NCI-H2196 treated with DMSO at 0.1 percent for 48 hours (cell line): Measurements from ENCODE around the gene SERPINA3.

Experiments
- DNase-seq: peaks from one replicate; lab custom pipeline; 2025; ENCODE audit not compliant: unreplicated experiment; lab: John Stamatoyannopoulos, UW

The SERPINA3 gene

DNA sequence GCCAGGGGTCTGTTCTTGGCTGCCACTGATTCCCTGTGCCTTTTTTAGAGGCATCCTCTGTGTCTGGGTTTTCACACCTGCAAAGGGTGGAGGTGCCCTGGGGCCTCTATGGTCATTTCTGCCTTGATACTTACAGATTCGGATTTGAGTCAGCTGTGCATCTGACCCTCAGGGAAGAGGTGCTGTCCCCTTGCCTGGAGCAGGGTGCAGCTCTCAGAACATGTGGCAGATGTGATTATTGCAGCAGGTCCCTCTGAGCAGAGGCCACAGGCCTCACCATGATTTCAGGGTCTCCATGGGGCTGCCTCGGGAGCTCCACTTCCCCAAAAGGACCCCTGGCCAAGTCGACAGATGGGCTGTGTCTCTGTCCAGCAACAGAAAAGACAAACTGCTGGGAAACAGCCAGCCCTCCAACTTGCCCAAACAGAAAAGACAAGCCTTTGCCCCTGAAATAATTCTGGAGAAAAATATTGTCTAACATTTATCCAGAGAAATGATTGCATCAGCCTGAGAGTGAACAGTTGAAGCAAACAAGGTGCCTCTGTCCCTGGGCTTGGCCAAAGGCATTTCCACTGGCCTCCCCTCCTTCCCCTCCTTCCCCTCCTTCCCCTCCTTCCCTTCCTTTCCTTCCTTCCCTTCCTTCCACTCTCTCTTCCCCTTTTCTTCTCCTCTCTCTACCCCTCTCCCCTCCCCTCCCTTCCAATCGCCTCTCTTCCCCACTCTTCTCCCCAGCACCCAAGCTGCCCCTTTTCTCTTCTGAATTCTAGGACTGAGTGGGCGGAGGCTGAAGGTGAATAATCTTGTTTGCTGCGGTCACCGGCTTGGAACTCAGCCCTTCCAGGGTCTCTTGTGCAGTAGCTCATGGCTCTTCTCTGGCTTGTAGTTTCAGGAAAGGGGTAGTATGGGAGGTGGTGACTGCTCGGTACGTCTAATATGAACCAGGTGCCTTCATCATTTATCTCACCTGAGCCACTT lies 676 bp downstream of the SERPINA3 start:
- no peak for DNase-seq

DNA sequence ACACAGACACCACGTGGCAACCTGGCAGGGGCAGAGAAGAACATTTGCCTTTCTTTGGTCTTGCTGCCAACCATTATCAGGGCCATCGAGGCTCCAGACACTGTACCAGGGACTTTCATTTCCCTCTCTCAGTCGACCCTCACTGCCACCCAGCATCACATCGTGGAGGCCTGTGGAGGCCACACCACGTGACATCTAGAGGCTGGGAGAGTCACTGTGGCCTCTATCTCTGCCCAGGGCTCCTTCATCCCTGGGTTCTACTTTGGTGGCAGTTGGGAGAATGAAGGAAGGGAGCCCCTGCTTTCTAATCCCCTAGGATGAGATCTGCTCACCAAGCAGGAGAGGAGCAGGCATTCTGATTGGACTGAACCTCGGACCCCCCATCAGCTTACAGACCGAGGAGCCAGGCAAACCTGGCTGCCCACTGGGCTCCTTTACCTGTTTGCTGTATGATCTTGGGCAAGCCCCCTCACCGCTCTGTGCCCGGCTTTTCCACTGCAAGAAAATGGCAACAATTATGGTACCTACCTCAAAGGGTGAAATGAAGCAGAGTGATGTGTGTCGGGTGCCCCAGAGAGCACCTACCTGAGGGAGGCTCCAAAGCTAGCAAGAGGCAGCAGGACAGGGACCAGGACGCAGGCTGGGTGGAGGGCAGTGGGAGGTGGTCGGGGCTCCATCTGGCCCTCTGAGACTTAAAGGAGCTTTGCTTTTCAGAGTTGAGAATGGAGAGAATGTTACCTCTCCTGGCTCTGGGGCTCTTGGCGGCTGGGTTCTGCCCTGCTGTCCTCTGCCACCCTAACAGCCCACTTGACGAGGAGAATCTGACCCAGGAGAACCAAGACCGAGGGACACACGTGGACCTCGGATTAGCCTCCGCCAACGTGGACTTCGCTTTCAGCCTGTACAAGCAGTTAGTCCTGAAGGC lies 1.8 kb downstream of the SERPINA3 start:
- DNase-seq, result no peak

DNA sequence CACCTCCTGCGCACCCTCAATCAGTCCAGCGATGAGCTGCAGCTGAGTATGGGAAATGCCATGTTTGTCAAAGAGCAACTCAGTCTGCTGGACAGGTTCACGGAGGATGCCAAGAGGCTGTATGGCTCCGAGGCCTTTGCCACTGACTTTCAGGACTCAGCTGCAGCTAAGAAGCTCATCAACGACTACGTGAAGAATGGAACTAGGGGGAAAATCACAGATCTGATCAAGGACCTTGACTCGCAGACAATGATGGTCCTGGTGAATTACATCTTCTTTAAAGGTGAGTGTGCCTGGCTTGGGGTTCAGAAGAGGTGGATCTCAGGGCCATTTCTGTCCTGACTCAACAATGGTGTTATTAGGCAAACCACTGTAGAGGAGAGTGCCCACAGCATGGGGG lies 2.6 kb downstream of the SERPINA3 start:
- no peak for DNase-seq

DNA sequence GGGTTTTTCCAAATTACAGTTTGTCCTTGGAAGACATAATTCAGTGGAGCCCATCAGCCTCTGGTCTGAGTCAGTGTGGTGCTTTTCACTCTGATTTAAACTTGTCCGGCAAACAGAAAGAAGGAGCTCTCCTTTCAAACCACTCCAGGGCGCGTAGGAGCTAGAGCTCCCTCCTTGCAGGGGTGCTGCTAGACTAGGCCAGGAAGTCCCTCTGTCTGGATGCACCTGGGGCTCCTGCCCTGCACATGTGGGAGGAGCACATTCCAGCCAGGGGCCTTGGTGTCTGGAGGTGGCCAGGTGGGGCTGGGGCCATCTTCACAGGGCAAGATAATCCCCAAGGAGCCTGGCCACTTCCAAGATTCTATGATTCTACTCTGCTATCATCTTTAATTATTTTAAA lies 3.1 kb downstream of the SERPINA3 start:
- DNase-seq, result no peak

DNA sequence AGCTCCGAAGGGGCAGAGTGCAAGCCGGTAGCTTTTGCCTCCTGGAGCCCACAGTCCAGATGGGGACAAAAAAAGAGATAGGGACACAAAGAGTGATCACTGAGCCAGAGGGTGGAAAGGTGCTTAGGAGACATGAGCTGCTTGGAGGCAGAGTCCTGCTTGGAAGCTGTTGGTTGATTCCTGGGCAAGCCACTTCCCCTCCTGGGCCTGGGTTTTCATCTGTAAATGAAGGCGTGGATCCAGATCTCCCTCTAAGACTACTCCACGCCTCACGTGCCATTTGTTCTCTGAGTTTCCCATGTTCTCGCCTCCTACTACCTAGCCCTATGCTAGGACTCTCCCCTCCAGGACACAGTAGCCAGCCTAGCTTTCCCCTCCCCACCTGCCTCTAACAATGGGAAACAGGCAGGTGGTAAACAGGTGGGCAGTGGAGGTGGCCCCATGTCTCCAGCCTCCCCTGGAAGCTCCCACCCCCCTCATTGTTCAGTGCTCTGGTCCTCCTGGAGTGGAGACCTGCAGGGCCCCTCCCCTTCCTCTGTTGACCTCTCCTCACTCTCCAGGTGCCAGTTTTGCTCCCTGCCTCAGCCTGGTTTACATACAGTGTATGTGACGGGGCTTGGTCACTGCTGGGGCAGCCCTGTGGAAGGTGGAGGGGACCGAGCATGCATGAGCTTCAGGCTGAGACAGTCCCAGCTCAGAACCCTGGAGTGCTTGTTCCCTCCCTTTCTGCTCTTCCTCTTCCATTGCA lies 3.8 kb downstream of the SERPINA3 start:
- no peak for DNase-seq

DNA sequence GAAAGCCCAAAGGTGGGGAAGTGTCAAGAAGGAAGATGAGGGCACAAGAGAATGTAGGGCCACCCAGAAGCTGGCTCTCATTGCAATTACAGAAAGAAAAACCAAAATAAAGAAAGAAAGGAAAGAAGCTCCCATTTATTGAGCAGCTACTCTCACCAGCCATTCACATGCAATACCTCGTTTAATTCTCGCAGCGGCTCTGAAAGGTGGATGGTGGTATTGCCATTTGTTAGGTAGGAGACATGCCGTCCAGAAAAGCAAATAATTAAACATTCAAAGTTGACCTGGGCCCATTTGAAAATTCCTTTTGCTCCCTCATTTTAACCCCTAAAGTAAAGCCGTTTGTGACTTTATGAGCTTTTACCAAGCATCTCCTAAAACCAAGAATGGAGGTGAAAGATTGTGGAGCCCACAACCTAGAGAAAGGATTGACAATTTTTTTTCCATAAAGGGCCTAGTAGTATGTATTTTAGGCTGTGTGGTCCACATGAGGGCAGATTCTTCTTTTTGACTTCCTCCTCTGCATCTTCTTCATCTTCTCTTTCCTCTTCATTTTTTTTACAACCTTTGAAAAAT lies 5.3 kb downstream of the SERPINA3 start:
- DNase-seq, result no peak

DNA sequence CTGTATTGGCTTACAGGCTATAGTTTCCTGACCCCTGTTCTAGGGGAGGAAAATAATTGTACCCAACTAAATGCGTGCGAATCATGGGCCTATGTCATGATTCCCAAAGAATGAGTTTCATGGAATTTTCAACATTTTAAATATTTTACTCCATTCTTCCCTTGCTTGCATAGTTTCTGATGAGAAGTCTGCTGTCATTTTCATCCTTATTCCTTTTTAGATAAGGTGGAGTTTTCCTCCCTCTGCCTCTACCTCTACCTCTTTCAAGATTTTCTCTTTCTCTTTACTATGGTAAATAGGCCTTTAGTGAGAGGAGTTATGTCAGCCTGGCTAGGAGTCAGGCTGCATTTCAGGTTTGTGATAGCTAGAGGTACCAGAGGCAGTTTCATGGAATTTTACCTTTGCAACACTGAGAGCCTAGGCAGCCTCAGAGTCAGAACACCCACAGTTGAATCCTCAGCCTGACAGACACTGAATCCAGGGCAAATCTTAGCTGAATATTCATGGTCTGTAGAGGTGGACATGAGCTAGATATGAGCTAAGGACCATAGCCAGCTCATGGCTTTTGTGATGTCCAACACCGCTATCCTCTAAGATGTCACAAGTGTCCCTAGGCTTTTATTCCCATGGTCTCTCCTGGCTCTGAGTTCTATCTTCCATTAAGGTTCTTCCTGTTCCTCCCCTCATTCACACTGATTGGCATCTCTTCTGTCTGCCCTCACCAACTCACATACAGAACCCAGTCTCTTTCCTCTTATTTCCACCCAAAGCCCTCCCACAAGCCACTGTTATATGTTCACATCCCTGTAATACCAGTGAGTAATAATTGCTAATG lies 6.0 kb downstream of the SERPINA3 start:
- no peak for DNase-seq

DNA sequence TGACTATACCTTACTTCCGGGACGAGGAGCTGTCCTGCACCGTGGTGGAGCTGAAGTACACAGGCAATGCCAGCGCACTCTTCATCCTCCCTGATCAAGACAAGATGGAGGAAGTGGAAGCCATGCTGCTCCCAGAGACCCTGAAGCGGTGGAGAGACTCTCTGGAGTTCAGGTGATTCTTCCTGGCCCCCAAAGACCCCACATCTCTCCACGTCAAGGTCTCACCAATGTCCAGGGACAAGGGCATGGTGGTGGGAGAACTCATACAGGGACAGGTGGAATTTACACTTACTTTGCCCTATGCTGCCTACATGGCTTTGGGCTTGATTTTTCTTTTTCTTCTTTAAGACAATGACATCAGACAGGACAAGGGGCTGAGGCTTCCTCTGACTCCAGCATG lies 7.1 kb downstream of the SERPINA3 start:
- no peak for DNase-seq

DNA sequence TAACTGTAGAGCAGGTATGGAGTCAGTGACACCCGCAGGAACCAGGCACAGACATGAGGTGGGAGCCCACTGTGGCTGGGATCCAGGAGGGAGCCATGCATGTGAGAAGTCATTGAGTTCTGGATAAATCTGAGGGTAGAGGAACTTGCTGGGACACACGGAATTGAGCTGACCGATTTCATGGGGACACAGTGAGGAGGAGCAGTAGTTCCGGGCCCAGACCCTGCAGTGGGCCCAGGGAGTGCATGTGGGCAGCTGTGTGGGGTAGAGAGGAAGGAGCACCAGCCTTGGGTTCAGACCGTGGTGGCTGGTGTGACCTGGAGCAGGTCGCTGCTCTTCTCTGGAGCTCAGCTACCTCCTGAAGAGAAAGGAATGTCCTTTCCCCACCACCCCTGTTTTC lies 8.4 kb downstream of the SERPINA3 start:
- no peak for DNase-seq

DNA sequence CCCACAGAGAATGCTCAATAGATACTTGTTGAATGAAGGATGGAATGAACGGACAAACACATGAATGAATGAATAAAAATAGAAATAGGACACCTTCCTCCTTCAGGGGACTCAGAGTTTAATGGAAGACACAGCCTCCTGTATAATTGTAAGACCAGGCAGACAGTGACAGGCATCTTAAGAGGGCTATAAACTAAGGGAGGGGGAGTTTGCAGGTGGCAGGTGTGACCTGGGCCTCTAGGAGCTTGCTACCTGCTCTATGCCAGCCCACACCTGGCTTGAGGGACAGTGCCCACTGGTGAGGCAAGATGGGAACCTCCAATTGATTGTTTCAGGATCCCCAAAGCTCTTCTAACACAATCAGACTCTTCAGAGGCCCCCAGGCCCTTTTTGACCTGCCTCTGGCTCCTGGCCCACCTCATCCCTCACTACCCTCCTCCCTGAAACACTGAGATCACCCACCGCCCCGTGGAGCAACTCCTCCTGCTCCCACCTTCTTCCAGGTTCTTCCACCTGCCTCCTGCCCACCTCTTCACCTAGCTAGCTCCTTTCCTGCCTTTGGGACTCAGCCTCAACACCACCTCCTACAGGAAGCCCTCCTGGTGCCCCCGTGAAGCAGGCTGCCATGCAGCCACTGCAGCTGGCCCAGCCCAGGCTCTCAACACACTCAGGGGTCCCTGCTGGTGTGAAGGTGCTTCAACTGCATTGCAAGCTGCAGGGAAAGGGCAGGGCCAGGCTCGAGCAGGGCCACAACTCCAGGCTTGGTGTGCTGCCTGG lies 9.4 kb downstream of the SERPINA3 start:
- DNase-seq, result no peak

DNA sequence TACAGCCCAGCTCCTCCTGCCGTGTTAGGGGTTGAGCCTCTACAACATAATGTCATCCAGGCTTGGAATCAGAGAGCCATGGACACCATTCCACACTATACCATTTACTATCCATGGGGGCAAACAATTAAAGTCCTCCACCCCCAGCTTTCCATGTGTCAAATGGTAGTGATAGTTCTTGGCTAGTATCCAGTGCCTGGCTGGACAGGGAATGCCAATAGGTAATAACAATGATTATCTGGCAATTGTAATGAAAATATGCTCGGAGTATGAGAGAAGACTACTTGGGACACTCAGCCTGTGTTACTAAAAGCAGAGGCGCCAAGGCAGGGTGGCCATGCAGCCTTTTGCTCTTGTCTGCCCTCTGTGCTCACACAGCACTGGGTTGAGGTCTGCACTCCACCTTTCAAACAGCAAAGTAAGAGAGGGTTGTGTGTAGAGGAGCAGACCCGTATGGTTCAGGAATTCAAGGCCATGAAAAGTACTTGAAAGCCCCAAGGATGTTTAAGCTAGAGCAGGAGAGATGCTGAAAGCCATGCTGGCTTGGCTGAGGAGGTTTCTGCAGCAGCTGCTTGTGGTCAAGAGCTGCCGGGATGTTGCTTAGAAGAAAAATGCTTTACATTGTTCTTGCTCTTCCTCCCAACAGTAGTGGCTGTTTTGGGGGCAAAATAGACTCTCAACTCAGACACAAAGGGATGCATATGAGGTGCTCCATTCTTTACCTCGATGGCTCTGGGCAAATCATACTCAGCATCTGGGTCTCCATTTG lies 10.6 kb downstream of the SERPINA3 start:
- DNase-seq, result no peak

DNA sequence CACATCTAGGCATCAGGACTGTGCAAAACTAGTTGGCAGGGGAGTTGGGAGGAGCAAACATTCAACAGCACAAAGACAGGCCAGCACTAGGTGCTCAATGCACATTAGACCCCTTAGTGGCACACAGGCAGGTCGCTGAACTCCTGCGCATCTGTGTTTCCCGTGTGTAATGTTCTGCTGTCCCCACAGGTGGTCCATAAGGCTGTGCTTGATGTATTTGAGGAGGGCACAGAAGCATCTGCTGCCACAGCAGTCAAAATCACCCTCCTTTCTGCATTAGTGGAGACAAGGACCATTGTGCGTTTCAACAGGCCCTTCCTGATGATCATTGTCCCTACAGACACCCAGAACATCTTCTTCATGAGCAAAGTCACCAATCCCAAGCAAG lies 11.2 kb downstream of the SERPINA3 start:
- DNase-seq, result no peak

DNA sequence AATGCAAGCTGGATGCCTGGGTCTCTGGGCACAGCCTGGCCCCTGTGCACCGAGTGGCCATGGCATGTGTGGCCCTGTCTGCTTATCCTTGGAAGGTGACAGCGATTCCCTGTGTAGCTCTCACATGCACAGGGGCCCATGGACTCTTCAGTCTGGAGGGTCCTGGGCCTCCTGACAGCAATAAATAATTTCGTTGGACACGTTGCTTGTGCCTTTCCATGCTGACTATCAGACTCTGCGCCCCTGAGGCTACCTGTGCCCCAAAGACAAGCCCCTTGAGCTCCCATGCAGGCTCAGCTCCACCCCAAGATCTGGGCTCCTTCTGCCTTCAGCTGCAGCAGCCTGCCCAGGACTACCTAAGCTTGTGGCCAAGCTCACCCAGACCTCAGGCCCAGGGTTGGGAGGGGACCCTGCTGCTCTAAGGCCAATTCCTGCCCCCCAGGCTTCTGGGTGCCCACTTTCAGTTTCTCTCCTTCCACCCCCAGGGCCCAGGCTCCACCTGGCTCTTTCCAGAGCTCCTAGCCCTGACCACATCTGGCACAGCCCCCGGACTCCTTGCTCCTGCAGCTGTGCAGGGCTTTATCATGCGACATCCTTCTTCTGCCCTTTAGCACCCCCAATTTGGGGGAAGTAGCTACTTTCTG lies 11.8 kb downstream of the SERPINA3 start:
- DNase-seq, result no peak

DNA sequence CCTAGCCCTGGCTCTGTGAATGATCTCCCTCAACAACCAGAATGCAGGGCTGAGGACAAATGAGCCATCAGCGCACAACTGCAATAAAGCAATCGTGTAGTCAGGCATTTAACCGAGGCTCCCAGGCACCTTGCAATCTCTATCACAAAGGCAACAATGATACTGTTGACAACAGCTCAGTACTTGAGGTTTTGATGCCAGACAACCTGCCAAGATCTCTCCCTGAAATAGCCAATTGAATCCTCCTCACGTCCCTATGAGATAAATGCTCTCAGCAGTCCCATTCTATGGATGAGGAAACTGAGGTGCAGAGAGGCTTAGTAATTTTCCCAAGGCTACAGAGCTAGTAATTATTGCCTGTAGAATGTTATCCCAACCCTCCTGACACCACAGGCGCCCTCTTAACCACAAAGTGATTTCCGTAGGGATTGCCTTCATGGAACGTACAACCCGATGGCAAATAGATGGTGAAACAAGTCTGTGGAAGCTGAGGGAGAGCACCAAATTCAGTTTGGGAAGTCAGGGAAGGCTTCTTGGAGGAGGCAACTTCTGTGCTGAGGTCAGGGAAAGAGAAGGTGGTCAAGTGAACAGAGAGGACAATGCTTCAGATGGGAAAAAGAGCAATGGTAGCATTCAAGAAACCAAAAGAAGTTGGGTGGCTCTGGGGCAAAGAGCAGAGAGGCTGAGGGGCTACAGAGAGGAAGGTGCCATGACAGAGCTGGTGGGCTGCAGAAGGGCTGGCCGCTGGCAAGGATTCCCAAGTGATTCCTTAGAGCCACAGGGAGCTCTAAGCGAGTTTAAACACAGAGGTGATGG lies 12.6 kb downstream of the SERPINA3 start:
- no peak for DNase-seq

DNA sequence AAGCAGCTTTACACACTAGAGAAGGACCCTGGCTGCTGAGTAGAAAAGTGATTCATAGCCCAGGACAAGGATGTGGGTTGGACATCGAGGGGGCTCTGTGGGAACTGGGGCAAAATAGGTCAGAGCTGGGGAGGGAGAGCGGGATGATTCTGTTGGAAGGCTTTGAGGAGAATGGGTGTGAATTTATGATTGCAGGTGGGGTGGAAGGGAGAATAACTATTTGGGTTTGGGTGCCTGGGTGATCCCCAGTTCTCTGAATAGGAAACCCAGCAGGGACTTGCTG lies 13.1 kb downstream of the SERPINA3 start:
- no peak for DNase-seq

DNA sequence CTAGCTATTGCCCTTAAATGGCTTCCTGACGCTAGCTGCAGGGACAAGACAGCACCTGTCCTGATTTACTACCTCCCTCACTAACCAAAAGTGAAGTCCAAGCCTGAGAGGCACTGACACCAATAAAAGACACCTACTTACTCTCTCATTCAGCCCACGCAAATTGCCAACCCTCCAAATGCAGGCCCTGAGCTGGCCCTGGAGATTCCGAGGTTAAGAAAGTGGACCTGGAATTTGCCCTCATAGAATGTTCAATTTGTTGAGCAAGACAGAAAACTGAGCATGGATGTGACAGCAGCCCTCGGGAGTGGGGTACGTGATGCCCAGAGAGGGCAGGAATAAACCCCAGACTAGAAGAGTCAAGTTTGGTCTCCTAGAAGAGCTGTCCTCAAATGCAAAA lies 16.4 kb downstream of the SERPINA3 start:
- no peak for DNase-seq

DNA sequence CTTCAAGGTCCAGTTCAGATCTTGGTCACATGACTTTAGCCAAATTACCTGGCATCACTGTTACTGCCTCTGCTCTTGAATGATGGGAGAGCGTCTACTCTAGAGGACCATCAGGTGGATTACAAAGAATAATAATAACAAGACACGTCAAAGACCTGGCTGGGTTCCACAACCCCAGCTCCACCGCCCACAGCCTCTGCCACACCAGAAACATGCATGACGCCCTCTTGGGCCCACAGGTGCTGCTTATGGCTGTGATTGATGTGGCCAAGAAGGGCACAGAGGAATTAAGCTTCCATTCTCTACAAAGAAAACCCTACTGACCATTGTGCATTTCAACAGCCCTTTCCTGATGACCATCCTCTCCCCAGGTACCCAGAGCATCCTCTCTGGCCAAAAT lies 18.2 kb downstream of the SERPINA3 start:
- DNase-seq, result no peak
